Mesodermal cell (in vitro differentiated cells): Measurements from ENCODE around the gene AKR1C4.

ENCODE experiments used
- H3K27ac ChIP-seq: 2 replicates; pipeline ENCODE4 v1.7.0; 2013; ENCODE audit warnings: mild to moderate bottlenecking, low read depth, low read length, moderate library complexity; ENCODE audit not compliant: severe bottlenecking
- H3K36me3 ChIP-seq: 2 replicates; pipeline ENCODE4 v1.7.1; 2013; ENCODE audit warnings: mild to moderate bottlenecking, low read length, moderate library complexity; ENCODE audit not compliant: control insufficient read depth, insufficient read depth
- H3K4me1 ChIP-seq: one replicate; pipeline ENCODE4 v1.7.1; 2013; ENCODE audit warnings: mild to moderate bottlenecking, low read length; ENCODE audit not compliant: insufficient read depth, control insufficient read depth, poor library complexity, severe bottlenecking
- H3K4me3 ChIP-seq: 2 replicates; pipeline ENCODE4 v1.7.0; 2013; ENCODE audit warnings: low read length, control low read depth, mild to moderate bottlenecking; ENCODE audit not compliant: insufficient read depth, poor library complexity, severe bottlenecking; ENCODE audit errors: extremely low read depth
- H3K9me3 ChIP-seq: 2 replicates; pipeline ENCODE4 v1.7.1; 2013; ENCODE audit warnings: mild to moderate bottlenecking, low read length, moderate library complexity; ENCODE audit not compliant: control insufficient read depth
- WGBS, 2 experiments: methylation state at CpG; one replicate each; pipeline ENCODE4 v1.1.5; 2013; ENCODE audit warnings: missing lambda C conversion rate in 2 of 2; ENCODE audit not compliant: insufficient coverage in 2 of 2; 5-methylcytosine and 5-hydroxymethylcytosine counted together

The AKR1C4 gene

GRCh38 chr10:5266804-5267203, 70.2 kb downstream of the AKR1C4 start:
- WGBS, 2 experiments: no CpG with 5 or more reads among the region's 1 CpG
- Histone ChIP-seq H3K36me3 (no peaks in the 10 kb centered on the region), H3K9me3 (no peaks in the 10 kb centered on the region), H3K4me3 (no peak overlapping the region), H3K27ac (no peak overlapping the region), H3K4me1 (no peaks in the 10 kb centered on the region)

GRCh38 chr10:5268234-5268633, 71.6 kb downstream of the AKR1C4 start:
- H3K27ac ChIP-seq: no peak overlapping the region
- no peaks in the 10 kb centered on the region for H3K4me1 ChIP-seq
- H3K4me3 ChIP-seq: no peak overlapping the region
- H3K9me3 ChIP-seq: no peaks in the 10 kb centered on the region
- no peaks in the 10 kb centered on the region for H3K36me3 ChIP-seq
